WTC11 (cell line): ENCODE measurements around the gene ACO1. TPM values are rescaled to one million over a fixed set of nuclear protein-coding genes. Genes with fewer than 3 reads are reported as not detected.
A peak's percentile ranks its signal among the peaks of the same experiment; 100 is the strongest.
"Not testable (repeated sequence)": the region's sequence is repeated elsewhere in the genome, so short reads cannot be mapped to it uniquely, and the experiment has no call there.

ENCODE experiments used
- ATAC-seq: fragments of 200-7000 bp; cut with Tn5 transposase; 2 replicates; pipeline ENCODE4 v1.10.0; 2021; ENCODE audit warnings: mild to moderate bottlenecking, moderate library complexity
- CTCF ChIA-PET: fragments of 300-600 bp; sonication (Branson Sonifier 250); formaldehyde crosslinking; loops from one replicate; lab custom pipeline; 2021; ENCODE audit warnings: antibody characterized with exemption; lab: Charles Lee
- POLR2A ChIA-PET: fragments of 350-600 bp; sonication (Branson Sonifier 250); formaldehyde crosslinking; loops from one replicate; lab custom pipeline; 2021; ENCODE audit warnings: antibody characterized with exemption; lab: Charles Lee
- DNase-seq: peaks from one replicate; pipeline ENCODE4 v3.0.0; 2021; ENCODE audit warnings: low spot score
- H3K27ac Mint-ChIP-seq: 2 replicates; pipeline ENCODE4 v1.8.0; 2021; ENCODE audit warnings: mixed read lengths
- H3K27me3 Mint-ChIP-seq: 2 replicates; pipeline ENCODE4 v1.8.0; 2021; ENCODE audit warnings: low read depth, mild to moderate bottlenecking, moderate library complexity, mixed read lengths
- H3K36me3 Mint-ChIP-seq: 2 replicates; pipeline ENCODE4 v1.8.0; 2021; ENCODE audit warnings: mixed read lengths
- H3K4me1 Mint-ChIP-seq: 2 replicates; pipeline ENCODE4 v1.8.0; 2022; ENCODE audit warnings: mixed read lengths
- H3K4me3 Mint-ChIP-seq: 2 replicates; pipeline ENCODE4 v1.8.0; 2021; ENCODE audit warnings: mild to moderate bottlenecking, moderate library complexity, mixed read lengths
- H3K9me3 Mint-ChIP-seq: 2 replicates; pipeline ENCODE4 v1.8.0; 2021; ENCODE audit warnings: mixed read lengths
- ATF1 ChIP-seq: sonication (generic); formaldehyde crosslinking; IDR thresholded peaks from 2 replicates; pipeline ENCODE4 v1.8.1; 2023; ENCODE audit warnings: mild to moderate bottlenecking, moderate library complexity, missing genetic modification reagents
- CREM ChIP-seq: sonication (generic); formaldehyde crosslinking; IDR thresholded peaks from 2 replicates; pipeline ENCODE4 v1.8.1; 2022; ENCODE audit warnings: mild to moderate bottlenecking, missing genetic modification reagents, moderate library complexity
- EMX1 ChIP-seq: fragments of 250-450 bp; sonication (Bioruptor Pico); IDR thresholded peaks from 2 replicates; pipeline ENCODE4 v1.8.0; 2021; ENCODE audit warnings: mild to moderate bottlenecking
- HMGA2 ChIP-seq: fragments of 250-450 bp; sonication (Bioruptor Pico); IDR thresholded peaks from 2 replicates; pipeline ENCODE4 v1.4.0; 2021; ENCODE audit warnings: mild to moderate bottlenecking, moderate library complexity
- IRF2 ChIP-seq: sonication (generic); formaldehyde crosslinking; IDR thresholded peaks from 2 replicates; pipeline ENCODE4 v1.8.0; 2022; ENCODE audit warnings: low read depth, missing genetic modification reagents, borderline replicate concordance
- ZNF423 ChIP-seq: fragments of 250-450 bp; sonication (Bioruptor Pico); IDR thresholded peaks from 2 replicates; pipeline ENCODE4 v2.1.2; 2022; ENCODE audit warnings: mild to moderate bottlenecking, moderate library complexity
- total RNA-seq: library from RNA; stranded (reverse); gene quantifications from 3 replicates; pipeline ENCODE4 v1.2.3, GENCODE V29; 2021
- TF ChIP-seq, protein P1 (sequence below): fragments of 250-450 bp; sonication (Bioruptor Pico); IDR thresholded peaks from 2 replicates; pipeline ENCODE4 v2.1.2; 2022; ENCODE audit warnings: mild to moderate bottlenecking, moderate library complexity
- TF ChIP-seq, protein P2 (sequence below): fragments of 200-600 bp; IDR thresholded peaks from 2 replicates; pipeline ENCODE4 v1.8.0; 2022; ENCODE audit warnings: antibody characterized with exemption
- TF ChIP-seq, protein P3 (sequence below): sonication (generic); formaldehyde crosslinking; IDR thresholded peaks from 2 replicates; pipeline ENCODE4 v1.8.0; 2023; ENCODE audit warnings: missing genetic modification reagents, mild to moderate bottlenecking, borderline replicate concordance

The ACO1 gene
- total RNA-seq, 1 experiment from 2014 or later = 40.2 TPM

DNA sequence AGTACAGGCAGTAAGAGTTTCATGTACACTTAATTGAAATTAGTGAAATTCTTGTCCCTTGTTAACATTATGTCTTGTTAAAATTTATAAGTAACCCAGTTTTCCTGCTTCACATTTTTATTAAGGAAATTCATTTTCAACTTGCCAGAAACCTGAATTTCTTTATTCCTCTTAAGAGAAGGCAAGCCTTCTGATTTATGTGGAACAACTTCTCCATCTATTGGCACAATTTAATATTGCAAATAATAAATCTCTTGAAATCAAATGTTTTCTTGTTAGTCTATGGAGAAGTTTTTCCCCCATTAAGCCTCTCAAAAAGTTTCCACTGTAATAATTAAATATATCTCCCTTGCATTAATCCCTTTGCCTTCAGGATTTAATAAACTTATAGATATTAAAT is 33.8 kb upstream of the ACO1 start:
- peaks cover 62% of the 10 kb centered on the region for H3K4me1 Mint-ChIP-seq
- TF ChIP-seq, protein P1, sequence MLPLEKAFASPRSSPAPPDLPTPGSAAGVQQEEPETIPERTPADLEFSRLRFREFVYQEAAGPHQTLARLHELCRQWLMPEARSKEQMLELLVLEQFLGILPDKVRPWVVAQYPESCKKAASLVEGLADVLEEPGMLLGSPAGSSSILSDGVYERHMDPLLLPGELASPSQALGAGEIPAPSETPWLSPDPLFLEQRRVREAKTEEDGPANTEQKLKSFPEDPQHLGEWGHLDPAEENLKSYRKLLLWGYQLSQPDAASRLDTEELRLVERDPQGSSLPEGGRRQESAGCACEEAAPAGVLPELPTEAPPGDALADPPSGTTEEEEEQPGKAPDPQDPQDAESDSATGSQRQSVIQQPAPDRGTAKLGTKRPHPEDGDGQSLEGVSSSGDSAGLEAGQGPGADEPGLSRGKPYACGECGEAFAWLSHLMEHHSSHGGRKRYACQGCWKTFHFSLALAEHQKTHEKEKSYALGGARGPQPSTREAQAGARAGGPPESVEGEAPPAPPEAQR = no peak
- TF ChIP-seq CREM (CRISPR knock-in tag) = no peak
- TF ChIP-seq, all 79 proteins: peak for 0
- POLR2A ChIA-PET = no interaction called here
- DNase-seq (no peak), ATAC-seq (no peak)
- CTCF ChIA-PET = interaction anchor here (3.2 kb wide), 1 partner anchor 87 kb away, joined by 19 read pairs; no protein-coding TSS in a partner anchor
- Mint-ChIP-seq H3K9me3 (peaks cover 10% of the 10 kb centered on the region), H3K27ac (no peak overlapping the region), H3K36me3 (no peaks in the 10 kb centered on the region), H3K27me3 (no peaks in the 10 kb centered on the region; the same call in 1 of the 2 replicates), H3K4me3 (no peak overlapping the region)

DNA sequence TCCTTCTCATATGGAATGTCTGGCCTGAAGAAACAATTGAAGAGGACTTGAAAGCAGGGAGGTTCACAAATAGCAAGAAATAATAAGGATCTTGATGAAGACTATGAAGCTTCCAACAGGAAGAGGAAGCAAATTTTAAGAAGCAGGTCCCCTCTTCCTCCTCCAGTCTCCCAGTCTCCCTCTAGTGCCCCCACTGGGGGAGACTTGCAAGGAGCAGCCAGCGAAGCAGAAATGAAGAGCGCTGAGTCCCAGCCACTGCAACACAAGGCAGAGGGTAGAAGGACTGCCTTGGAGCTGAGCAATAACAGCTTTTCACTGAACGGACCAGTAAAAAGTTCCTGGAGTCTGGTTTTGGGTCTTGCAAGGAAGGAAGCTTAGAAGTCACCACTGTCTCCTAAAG is 32.6 kb upstream of the ACO1 start:
- no peak overlapping the region for H3K4me3 Mint-ChIP-seq
- H3K36me3 Mint-ChIP-seq = no peaks in the 10 kb centered on the region
- H3K27ac Mint-ChIP-seq = 0 out of 2 replicates have a peak overlapping the region, but pooled peaks have one; percentile 54
- peaks cover 53% of the 10 kb centered on the region for H3K4me1 Mint-ChIP-seq
- ATAC-seq (peak; percentile 100), DNase-seq (peak; percentile 60)
- ChIA-PET POLR2A (interaction anchor here (1.0 kb wide), 2 partner anchors 11 to 100 kb away, joined by 3 read pairs; no protein-coding TSS in a partner anchor), CTCF (interaction anchor here (0.5 to 3.2 kb wide), 6 partner anchors 27 to 435 kb away, joined by 3 to 19 read pairs (median 3); partner anchors contain the start of gene ACO1)
- TF ChIP-seq, protein P2, sequence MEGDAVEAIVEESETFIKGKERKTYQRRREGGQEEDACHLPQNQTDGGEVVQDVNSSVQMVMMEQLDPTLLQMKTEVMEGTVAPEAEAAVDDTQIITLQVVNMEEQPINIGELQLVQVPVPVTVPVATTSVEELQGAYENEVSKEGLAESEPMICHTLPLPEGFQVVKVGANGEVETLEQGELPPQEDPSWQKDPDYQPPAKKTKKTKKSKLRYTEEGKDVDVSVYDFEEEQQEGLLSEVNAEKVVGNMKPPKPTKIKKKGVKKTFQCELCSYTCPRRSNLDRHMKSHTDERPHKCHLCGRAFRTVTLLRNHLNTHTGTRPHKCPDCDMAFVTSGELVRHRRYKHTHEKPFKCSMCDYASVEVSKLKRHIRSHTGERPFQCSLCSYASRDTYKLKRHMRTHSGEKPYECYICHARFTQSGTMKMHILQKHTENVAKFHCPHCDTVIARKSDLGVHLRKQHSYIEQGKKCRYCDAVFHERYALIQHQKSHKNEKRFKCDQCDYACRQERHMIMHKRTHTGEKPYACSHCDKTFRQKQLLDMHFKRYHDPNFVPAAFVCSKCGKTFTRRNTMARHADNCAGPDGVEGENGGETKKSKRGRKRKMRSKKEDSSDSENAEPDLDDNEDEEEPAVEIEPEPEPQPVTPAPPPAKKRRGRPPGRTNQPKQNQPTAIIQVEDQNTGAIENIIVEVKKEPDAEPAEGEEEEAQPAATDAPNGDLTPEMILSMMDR = peak; percentile 25; the same call in 1 of the 2 replicates
- TF ChIP-seq, protein P3, sequence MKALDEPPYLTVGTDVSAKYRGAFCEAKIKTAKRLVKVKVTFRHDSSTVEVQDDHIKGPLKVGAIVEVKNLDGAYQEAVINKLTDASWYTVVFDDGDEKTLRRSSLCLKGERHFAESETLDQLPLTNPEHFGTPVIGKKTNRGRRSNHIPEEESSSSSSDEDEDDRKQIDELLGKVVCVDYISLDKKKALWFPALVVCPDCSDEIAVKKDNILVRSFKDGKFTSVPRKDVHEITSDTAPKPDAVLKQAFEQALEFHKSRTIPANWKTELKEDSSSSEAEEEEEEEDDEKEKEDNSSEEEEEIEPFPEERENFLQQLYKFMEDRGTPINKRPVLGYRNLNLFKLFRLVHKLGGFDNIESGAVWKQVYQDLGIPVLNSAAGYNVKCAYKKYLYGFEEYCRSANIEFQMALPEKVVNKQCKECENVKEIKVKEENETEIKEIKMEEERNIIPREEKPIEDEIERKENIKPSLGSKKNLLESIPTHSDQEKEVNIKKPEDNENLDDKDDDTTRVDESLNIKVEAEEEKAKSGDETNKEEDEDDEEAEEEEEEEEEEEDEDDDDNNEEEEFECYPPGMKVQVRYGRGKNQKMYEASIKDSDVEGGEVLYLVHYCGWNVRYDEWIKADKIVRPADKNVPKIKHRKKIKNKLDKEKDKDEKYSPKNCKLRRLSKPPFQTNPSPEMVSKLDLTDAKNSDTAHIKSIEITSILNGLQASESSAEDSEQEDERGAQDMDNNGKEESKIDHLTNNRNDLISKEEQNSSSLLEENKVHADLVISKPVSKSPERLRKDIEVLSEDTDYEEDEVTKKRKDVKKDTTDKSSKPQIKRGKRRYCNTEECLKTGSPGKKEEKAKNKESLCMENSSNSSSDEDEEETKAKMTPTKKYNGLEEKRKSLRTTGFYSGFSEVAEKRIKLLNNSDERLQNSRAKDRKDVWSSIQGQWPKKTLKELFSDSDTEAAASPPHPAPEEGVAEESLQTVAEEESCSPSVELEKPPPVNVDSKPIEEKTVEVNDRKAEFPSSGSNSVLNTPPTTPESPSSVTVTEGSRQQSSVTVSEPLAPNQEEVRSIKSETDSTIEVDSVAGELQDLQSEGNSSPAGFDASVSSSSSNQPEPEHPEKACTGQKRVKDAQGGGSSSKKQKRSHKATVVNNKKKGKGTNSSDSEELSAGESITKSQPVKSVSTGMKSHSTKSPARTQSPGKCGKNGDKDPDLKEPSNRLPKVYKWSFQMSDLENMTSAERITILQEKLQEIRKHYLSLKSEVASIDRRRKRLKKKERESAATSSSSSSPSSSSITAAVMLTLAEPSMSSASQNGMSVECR (CRISPR knock-in tag) = no peak
- H3K27me3 Mint-ChIP-seq = no peaks in the 10 kb centered on the region; the same call in 1 of the 2 replicates
- H3K9me3 Mint-ChIP-seq = peaks cover 14% of the 10 kb centered on the region

DNA sequence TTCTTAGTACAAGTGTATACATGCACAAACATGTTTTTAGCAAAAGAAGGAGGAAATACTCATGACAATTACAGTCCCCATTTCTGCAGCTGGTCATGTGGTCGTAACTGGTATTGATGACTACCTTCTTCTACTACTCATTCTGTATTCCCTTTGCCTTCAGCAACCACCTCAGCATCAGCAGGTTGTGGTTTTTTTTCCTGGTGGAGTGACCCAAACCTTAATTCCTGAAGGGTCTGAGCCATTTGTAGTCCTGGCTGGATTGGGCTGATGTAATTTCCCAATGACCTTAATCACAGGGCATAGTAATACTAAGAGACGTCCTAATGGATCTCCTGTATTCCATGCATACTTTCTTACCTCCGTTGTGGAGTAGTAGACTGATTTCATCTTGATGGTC is 31.0 kb upstream of the ACO1 start:
- DNase-seq, H3K36me3 Mint-ChIP-seq, H3K27me3 Mint-ChIP-seq, H3K4me3 Mint-ChIP-seq, POLR2A ChIA-PET, ATAC-seq, CTCF ChIA-PET, H3K27ac Mint-ChIP-seq: not testable (repeated sequence)
- H3K4me1 Mint-ChIP-seq = peaks cover 37% of the 10 kb centered on the region
- H3K9me3 Mint-ChIP-seq = peaks cover 20% of the 10 kb centered on the region

DNA sequence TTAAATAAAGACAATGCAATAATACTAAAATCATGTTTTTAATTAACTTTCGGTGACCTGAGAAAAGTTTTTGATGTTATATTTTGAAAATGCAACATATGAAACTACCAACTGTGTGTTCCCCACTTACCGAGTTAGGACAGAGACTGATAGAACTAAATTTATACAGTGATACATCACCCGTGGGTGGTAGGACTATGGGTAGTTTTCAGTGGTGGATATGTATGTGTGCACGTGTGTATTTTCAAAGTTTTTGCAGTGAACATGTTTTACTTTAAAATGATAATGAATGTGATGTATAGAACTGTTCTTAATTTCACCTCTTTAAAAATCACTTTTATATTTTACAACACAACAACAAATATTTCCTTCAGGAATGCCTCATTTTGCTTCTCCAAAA is 25.0 kb upstream of the ACO1 start:
- no peaks in the 10 kb centered on the region for H3K36me3 Mint-ChIP-seq
- H3K4me1 Mint-ChIP-seq = no peaks in the 10 kb centered on the region
- H3K4me3 Mint-ChIP-seq = no peak overlapping the region
- H3K9me3 Mint-ChIP-seq = peaks cover 13% of the 10 kb centered on the region
- H3K27me3 Mint-ChIP-seq = no peaks in the 10 kb centered on the region; the same call in 1 of the 2 replicates
- POLR2A ChIA-PET = no interaction called here
- CTCF ChIA-PET = interaction anchor here (1.5 kb wide), 1 partner anchor 167 kb away, joined by 3 read pairs; the partner anchor contains the start of gene RIGI
- ATAC-seq = no peak
- H3K27ac Mint-ChIP-seq = no peak overlapping the region
- no peak for DNase-seq
- no peak for TF ChIP-seq EMX1

DNA sequence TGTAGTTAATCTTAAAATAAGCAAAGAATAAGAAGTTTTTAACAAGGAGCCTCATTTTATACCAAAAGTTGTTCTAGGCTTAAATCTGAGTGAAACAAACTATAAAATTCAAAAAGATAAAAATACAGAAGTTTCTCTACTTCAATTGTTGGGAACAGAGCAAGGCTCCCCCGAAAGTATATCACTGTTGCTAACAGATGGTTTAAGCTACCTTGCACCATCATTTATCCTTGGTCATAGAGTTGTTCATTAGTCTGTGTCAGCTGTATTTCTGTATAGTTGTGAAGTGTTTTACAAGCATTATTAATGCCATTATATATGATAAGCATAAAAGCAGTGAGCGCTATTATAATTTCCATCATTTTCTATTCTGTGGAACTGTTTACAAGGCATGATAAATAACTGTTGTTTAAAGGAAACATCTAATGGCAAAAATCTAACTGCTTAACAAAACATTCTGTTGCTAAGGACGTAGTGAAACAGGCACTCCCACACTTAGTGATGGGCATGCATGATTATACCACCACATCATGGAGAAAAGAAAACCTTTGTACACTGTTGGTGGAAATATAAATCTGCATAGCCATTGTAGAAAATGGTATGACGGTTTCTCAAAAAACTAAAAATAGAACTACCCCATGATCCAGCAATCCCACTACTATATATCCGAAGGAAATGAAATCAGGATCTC is 23.3 kb upstream of the ACO1 start:
- no peaks in the 10 kb centered on the region for H3K27me3 Mint-ChIP-seq
- no peak overlapping the region for H3K27ac Mint-ChIP-seq
- TF ChIP-seq, protein P2 = no peak
- TF ChIP-seq HMGA2 (CRISPR knock-in tag) (no peak), ZNF423 (CRISPR knock-in tag) (no peak), ATF1 (CRISPR knock-in tag) (no peak), CREM (CRISPR knock-in tag) (no peak), IRF2 (CRISPR knock-in tag) (no peak)

More for the DNA sequence above, 23.3 kb upstream of the ACO1 start:
- ChIA-PET POLR2A (no interaction called here), CTCF (no interaction called here)
- Mint-ChIP-seq H3K4me3 (no peak overlapping the region), H3K9me3 (peaks cover 17% of the 10 kb centered on the region), H3K36me3 (no peaks in the 10 kb centered on the region), H3K4me1 (no peaks in the 10 kb centered on the region)
- ATAC-seq (no peak), DNase-seq (no peak)
